Tibial nerve (tissue), 4 donors: ENCODE data around the gene RPLP2. TPM values are rescaled to one million over a fixed set of nuclear protein-coding genes. Genes with fewer than 3 reads are reported as not detected.

Experiments used
- DNase-seq, 2 donors: peaks; one replicate each; pipeline ENCODE4 v3.0.0-alpha.2; 2019; ENCODE audit warnings: low spot score in 2 of 2
- H3K27ac ChIP-seq, 4 donors: fragments of 200-600 bp; sonication (generic) in 3 of 4; one replicate each; pipeline ENCODE4 v1.5.1; 2017 to 2019; ENCODE audit warnings: mild to moderate bottlenecking in 1 of 4
- H3K27me3 ChIP-seq, 2 donors: fragments of 200-600 bp; sonication (generic) in 1 of 2; one replicate each; pipeline versions ENCODE4 v1.5.1 to v1.6.0; 2017 to 2019
- H3K36me3 ChIP-seq, 3 donors: fragments of 200-600 bp; sonication (generic); one replicate each; pipeline ENCODE4 v1.5.1; 2018 to 2019
- H3K4me1 ChIP-seq, 4 donors: fragments of 200-600 bp; sonication (generic) in 3 of 4; one replicate each; pipeline ENCODE4 v1.5.1; 2017 to 2019
- H3K4me3 ChIP-seq, 4 donors: fragments of 200-600 bp; sonication (generic) in 3 of 4; one replicate each; pipeline ENCODE4 v1.5.1; 2017 to 2019; ENCODE audit warnings: mild to moderate bottlenecking in 1 of 4, moderate library complexity in 1 of 4
- H3K9me3 ChIP-seq, 4 donors: fragments of 200-600 bp; sonication (generic) in 3 of 4; one replicate each; pipeline ENCODE4 v1.5.1; 2017 to 2019
- EP300 ChIP-seq, 2 donors: sonication (generic); formaldehyde crosslinking; IDR thresholded peaks; one replicate each; pipeline ENCODE4 v1.6.1; 2017; ENCODE audit warnings: antibody characterized with exemption in 2 of 2, mild to moderate bottlenecking in 1 of 2
- POLR2A ChIP-seq, 2 donors: fragments of 450-650 bp; IDR thresholded peaks; one replicate each; pipeline ENCODE4 v1.6.1; 2017; ENCODE audit warnings: antibody characterized with exemption in 2 of 2, mild to moderate bottlenecking in 2 of 2, moderate library complexity in 2 of 2
- whole genome bisulfite sequencing, 2 donors: methylation state at CpG; one replicate each; pipeline ENCODE4 v1.1.5; 2018; 5-methylcytosine and 5-hydroxymethylcytosine counted together
- total RNA-seq, 4 donors: library from RNA; depleted of rRNA; stranded (reverse); fragments of >200 nt; gene quantifications; one replicate each; pipeline ENCODE4 v1.1.0, GENCODE V29; 2016
- TF ChIP-seq, protein P1 (sequence below), 5 experiments: fragments of 200-600 bp in 3 of 5; fragments of 450-650 bp in 2 of 5; sonication (generic) in 3 of 5; IDR thresholded peaks; one replicate each; pipeline ENCODE4 v1.5.1; 2016 to 2019; ENCODE audit warnings: antibody characterized with exemption in 5 of 5, mild to moderate bottlenecking in 3 of 5, moderate library complexity in 2 of 5

RPLP2 gene
- total RNA-seq, 4 donors from 2014 or later: 404 to 765 (median 584) TPM

DNA sequence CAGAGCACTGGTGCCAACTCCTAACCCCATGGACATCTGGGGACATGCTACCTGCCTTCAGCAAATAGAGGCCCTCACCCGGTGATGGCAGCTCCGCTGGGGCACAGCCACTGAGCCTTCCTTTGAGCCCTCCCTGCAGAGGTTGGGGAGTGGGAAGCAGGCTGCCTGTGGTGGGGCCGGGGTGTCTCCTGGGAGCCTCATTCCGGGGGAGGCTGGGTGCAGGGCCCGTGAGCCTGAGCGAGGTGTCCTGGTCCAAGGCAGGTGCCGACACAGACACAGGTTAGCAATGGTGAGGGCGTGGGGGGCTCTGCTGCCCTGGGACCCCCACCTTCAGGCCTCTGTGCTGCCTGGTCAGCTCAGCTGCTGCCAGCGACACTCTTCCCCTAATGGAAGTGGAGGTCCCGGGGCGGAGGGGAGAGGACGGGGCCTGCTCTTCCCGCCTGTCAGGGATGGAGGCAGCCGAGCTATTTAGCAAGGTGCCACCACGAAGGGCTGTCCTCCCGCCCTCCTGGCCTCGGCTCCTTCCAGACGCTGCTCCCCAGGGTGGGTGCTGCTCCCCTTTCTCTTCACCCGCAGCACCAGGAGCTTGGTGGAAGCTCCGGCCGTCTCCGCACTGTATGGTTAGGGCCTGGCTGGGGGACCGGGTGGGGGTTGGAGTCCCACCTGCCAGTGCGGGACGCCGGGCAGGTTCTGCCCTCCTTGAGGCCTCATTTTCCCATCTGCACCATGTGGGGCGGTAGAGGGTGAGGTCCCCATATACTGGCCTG is 44.1 kb downstream of the RPLP2 start:
- no peak for DNase-seq
- Histone ChIP-seq H3K4me3 (no peak overlapping the region), H3K27ac (peak overlapping the region in 1 of 4 donors; percentile 51), H3K27me3 (peaks cover 0 to 5% of the 10 kb centered on the region in 2 donors), H3K9me3 (no peaks in the 10 kb centered on the region), H3K36me3 (peaks cover 0 to 23% (median 0%) of the 10 kb centered on the region in 3 donors), H3K4me1 (peaks cover 0 to 94% (median 17%) of the 10 kb centered on the region in 4 donors)
- TF ChIP-seq, protein P1, sequence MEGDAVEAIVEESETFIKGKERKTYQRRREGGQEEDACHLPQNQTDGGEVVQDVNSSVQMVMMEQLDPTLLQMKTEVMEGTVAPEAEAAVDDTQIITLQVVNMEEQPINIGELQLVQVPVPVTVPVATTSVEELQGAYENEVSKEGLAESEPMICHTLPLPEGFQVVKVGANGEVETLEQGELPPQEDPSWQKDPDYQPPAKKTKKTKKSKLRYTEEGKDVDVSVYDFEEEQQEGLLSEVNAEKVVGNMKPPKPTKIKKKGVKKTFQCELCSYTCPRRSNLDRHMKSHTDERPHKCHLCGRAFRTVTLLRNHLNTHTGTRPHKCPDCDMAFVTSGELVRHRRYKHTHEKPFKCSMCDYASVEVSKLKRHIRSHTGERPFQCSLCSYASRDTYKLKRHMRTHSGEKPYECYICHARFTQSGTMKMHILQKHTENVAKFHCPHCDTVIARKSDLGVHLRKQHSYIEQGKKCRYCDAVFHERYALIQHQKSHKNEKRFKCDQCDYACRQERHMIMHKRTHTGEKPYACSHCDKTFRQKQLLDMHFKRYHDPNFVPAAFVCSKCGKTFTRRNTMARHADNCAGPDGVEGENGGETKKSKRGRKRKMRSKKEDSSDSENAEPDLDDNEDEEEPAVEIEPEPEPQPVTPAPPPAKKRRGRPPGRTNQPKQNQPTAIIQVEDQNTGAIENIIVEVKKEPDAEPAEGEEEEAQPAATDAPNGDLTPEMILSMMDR (IDR thresholded peaks at IDR 0.05): no peak
- TF ChIP-seq POLR2A (IDR thresholded peaks at IDR 0.05) (no peak), EP300 (IDR thresholded peaks at IDR 0.05) (no peak)
- 91% methylated on average over 7 to 21 of the region's 27 CpGs for WGBS, 2 donors

DNA sequence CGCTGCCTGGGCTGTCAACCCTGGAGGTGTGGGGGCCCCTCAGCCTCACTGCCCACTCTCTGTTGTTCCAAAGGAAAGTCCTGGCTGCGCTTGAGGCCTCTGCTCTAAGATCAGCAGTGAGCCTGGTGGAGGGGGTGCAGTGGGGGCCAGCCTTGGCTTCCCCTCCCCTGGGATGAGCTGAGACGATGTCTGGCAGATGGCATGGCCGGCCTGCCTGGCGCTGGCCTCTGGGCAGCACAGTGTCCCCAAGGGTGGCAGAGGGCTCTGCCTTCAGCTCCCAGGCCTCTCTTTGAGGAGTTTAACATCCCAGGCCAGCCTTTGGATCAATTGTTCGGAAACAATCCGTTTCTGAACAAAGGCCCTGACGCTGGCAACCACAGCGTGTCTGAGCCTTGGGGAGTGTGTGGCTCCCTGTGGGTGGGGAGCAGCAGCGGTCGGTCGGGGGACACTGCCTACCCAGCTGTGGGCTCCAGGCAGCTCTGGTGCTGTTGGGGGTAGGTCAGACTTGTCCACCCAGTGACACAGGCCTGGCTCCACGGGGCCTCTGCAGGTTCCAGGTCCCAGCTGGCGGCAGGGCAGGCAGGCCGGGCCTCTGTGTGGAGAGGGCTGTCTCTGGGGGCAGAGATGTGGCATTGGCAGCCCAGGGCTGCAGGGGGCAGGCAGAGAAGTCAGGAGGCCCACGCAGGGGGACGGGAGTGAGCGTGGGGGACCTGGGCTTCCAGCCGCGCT is 45.0 kb downstream of the RPLP2 start:
- H3K27me3 ChIP-seq: no peaks in the 10 kb centered on the region
- H3K27ac ChIP-seq: peak overlapping the region in 2 of 4 donors; percentile 51 to 55
- peaks cover 0 to 96% (median 15%) of the 10 kb centered on the region in 4 donors for H3K4me1 ChIP-seq
- peaks cover 0 to 23% (median 0%) of the 10 kb centered on the region in 3 donors for H3K36me3 ChIP-seq
- no peak for DNase-seq
- TF ChIP-seq, protein P1 (IDR thresholded peaks at IDR 0.05): no peak
- TF ChIP-seq EP300 (IDR thresholded peaks at IDR 0.05) (no peak), POLR2A (IDR thresholded peaks at IDR 0.05) (no peak)
- no peak overlapping the region for H3K4me3 ChIP-seq
- no peaks in the 10 kb centered on the region for H3K9me3 ChIP-seq
- WGBS, 2 donors: 61 to 71% methylated on average over 12 to 20 of the region's 20 CpGs

DNA sequence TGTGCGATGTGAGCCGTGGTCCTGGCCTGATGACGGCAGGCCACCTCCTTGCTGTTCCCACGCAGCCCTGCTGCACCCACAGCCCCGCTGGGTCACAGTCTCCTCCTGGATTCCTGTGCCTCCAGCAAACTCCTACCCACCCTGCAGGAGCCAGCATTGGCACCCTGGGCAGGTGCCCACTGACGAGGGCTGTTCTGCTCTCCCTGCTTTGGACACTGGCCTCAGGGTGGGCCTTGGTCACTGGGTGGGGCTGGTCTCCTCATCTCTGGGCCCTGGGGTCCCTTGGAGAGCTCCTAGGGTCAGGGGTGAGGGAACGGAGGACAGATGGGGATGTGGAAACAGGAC is 45.5 kb downstream of the RPLP2 start:
- Histone ChIP-seq H3K4me1 (peaks cover 0 to 97% (median 17%) of the 10 kb centered on the region in 4 donors), H3K4me3 (no peak overlapping the region), H3K36me3 (peaks cover 0 to 23% (median 0%) of the 10 kb centered on the region in 3 donors), H3K9me3 (no peaks in the 10 kb centered on the region), H3K27ac (peak overlapping the region in 1 of 4 donors; percentile 51), H3K27me3 (no peaks in the 10 kb centered on the region)
- no peak for DNase-seq
- WGBS, 2 donors: 45 to 90% methylated on average over 4 to 6 of the region's 7 CpGs
- TF ChIP-seq EP300 (IDR thresholded peaks at IDR 0.05) (no peak), POLR2A (IDR thresholded peaks at IDR 0.05) (no peak)
- TF ChIP-seq, protein P1 (IDR thresholded peaks at IDR 0.05): no peak

DNA sequence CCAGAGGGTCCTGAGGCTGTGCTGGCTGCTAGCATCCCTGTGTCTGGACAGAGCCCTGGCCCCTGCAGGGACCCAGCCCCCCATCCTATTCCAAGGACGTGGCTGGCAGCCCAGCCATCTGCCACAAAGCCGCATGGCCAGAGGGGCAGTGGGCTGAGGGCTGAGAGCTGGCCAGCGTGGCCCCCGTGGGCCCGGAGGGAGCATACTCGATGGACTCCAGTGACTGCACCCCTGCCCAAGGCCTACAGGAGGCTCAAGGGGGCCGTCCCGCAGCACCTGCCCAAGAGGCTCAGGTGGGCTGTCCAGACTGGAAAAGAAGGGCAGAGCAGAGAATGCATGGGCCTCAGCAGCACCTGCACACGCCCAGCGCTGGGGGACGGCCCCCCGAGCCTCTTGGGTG is 46.0 kb downstream of the RPLP2 start:
- Histone ChIP-seq H3K27ac (peak overlapping the region in 1 of 4 donors; percentile 51), H3K4me1 (peaks cover 0 to 97% (median 17%) of the 10 kb centered on the region in 4 donors), H3K4me3 (no peak overlapping the region), H3K36me3 (peaks cover 0 to 23% (median 0%) of the 10 kb centered on the region in 3 donors), H3K9me3 (no peaks in the 10 kb centered on the region), H3K27me3 (no peaks in the 10 kb centered on the region)
- TF ChIP-seq, protein P1 (IDR thresholded peaks at IDR 0.05): no peak
- TF ChIP-seq POLR2A (IDR thresholded peaks at IDR 0.05): no peak
- no peak for TF ChIP-seq EP300 (IDR thresholded peaks at IDR 0.05)
- DNase-seq: no peak
- WGBS, 2 donors: 63 to 86% methylated on average over 2 to 10 of the region's 12 CpGs

DNA sequence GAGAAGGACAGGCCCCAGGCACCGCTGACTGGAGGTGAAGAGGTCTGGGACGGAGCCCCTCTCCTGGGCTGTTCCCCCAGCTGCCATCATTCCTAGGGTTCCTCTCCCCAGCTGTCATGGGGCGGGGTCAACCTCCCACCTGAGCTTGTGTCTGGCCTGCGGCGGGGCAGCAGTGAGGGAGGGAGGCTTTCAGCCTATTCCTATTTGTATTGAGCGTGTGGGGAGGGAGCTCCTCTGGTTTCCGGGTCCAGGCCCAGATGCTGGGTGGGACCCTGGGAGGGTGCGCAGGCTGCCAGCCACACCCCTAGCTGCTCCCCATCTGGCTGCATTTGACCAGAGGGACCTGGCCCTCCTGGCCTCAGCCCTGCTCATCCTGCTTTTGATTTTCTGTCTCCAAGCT is 46.6 kb downstream of the RPLP2 start:
- WGBS, 2 donors: 66 to 88% methylated on average over 7 to 8 of the region's 8 CpGs
- peaks cover 0 to 97% (median 17%) of the 10 kb centered on the region in 4 donors for H3K4me1 ChIP-seq
- peaks cover 0 to 23% (median 0%) of the 10 kb centered on the region in 3 donors for H3K36me3 ChIP-seq
- TF ChIP-seq, protein P1 (IDR thresholded peaks at IDR 0.05): no peak
- TF ChIP-seq POLR2A (IDR thresholded peaks at IDR 0.05) (no peak), EP300 (IDR thresholded peaks at IDR 0.05) (no peak)
- H3K27ac ChIP-seq: peak overlapping the region in 1 of 4 donors; percentile 51
- no peak overlapping the region for H3K4me3 ChIP-seq
- no peaks in the 10 kb centered on the region for H3K9me3 ChIP-seq
- H3K27me3 ChIP-seq: no peaks in the 10 kb centered on the region
- no peak for DNase-seq
